GM12873 (cell line): ENCODE results near the gene ARVCF.
A peak's percentile ranks its signal among the peaks of the same experiment; 100 is the strongest.

ENCODE experiments used
- TF ChIP-seq, protein P1 (sequence below): IDR thresholded peaks from 2 replicates; pipeline ENCODE4 v1.5.1; 2012; ENCODE audit warnings: low read depth, mild to moderate bottlenecking, moderate library complexity, low read length, control low read depth; ENCODE audit not compliant: insufficient read depth; ENCODE audit errors: missing control alignments

ARVCF gene, protein sequence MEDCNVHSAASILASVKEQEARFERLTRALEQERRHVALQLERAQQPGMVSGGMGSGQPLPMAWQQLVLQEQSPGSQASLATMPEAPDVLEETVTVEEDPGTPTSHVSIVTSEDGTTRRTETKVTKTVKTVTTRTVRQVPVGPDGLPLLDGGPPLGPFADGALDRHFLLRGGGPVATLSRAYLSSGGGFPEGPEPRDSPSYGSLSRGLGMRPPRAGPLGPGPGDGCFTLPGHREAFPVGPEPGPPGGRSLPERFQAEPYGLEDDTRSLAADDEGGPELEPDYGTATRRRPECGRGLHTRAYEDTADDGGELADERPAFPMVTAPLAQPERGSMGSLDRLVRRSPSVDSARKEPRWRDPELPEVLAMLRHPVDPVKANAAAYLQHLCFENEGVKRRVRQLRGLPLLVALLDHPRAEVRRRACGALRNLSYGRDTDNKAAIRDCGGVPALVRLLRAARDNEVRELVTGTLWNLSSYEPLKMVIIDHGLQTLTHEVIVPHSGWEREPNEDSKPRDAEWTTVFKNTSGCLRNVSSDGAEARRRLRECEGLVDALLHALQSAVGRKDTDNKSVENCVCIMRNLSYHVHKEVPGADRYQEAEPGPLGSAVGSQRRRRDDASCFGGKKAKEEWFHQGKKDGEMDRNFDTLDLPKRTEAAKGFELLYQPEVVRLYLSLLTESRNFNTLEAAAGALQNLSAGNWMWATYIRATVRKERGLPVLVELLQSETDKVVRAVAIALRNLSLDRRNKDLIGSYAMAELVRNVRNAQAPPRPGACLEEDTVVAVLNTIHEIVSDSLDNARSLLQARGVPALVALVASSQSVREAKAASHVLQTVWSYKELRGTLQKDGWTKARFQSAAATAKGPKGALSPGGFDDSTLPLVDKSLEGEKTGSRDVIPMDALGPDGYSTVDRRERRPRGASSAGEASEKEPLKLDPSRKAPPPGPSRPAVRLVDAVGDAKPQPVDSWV

GRCh38 chr22:20016734-20017621, at the start of gene ARVCF:
Gene ARVCF, minus strand, starts transcription at chr22:20016823. Its CDS starts 26,029 bp downstream, at chr22:19990794.
- TF ChIP-seq, protein P1, sequence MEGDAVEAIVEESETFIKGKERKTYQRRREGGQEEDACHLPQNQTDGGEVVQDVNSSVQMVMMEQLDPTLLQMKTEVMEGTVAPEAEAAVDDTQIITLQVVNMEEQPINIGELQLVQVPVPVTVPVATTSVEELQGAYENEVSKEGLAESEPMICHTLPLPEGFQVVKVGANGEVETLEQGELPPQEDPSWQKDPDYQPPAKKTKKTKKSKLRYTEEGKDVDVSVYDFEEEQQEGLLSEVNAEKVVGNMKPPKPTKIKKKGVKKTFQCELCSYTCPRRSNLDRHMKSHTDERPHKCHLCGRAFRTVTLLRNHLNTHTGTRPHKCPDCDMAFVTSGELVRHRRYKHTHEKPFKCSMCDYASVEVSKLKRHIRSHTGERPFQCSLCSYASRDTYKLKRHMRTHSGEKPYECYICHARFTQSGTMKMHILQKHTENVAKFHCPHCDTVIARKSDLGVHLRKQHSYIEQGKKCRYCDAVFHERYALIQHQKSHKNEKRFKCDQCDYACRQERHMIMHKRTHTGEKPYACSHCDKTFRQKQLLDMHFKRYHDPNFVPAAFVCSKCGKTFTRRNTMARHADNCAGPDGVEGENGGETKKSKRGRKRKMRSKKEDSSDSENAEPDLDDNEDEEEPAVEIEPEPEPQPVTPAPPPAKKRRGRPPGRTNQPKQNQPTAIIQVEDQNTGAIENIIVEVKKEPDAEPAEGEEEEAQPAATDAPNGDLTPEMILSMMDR: peak; percentile 32

GRCh38 chr22:20065896-20066616, 49.4 kb upstream of the ARVCF start:
- TF ChIP-seq, protein P1: no peak

DNA sequence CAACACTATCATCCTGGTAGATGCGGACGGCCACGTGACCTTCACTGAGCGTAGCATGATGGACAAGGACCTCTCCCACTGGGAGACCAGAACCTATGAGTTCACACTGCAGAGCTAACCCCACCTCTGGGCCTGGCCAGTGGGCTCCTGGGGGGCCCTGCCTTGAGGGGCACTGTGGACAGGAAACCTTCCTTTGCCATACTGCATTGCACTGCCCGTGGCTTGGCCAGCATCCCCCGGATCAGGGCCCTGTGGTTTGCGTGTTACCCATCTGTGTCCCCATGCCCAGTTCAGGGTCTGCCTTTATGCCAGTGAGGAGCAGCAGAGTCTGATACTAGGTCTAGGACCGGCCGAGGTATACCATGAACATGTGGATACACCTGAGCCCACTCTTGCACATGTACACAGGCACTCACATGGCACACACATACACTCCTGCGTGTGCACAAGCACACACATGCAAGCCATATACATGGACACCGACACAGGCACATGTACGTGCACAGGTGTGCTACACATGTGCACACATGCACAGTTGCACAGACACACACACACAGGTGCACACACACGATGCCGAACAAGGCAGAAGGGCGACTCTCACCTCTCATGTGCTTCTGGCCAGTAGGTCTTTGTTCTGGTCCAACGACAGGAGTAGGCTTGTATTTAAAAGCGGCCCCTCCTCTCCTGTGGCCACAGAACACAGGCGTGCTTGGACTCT, 48.1 kb upstream of the ARVCF start:
- TF ChIP-seq, protein P1: no peak

DNA sequence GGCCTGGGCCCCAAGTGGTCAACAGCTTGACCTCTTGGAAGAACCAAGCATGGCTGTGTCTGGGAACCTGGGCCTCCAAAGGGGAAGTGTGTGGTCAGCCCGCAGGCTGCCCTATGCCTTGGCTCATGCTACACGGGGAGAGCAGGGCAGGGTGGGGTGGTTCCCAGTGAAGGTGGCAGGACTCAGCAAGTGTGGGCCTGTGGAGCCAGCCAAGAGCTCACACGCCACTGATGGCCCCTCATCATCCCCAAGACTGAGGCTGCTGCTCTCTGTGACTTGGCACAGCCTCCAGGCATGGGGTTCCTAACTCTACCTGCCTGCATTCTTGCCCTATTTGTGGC, 47.5 kb upstream of the ARVCF start:
- TF ChIP-seq, protein P1: no peak

GRCh38 chr22:20063271-20064139, 46.9 kb upstream of the ARVCF start:
- TF ChIP-seq, protein P1: no peak
